ENCODE measurements around the gene ZNF48. TPM values are rescaled to one million over a fixed set of nuclear protein-coding genes. Genes with fewer than 3 reads are reported as not detected.

The ZNF48 gene
- total RNA-seq, 1 donor from 2014 or later: 32.0 TPM

DNA sequence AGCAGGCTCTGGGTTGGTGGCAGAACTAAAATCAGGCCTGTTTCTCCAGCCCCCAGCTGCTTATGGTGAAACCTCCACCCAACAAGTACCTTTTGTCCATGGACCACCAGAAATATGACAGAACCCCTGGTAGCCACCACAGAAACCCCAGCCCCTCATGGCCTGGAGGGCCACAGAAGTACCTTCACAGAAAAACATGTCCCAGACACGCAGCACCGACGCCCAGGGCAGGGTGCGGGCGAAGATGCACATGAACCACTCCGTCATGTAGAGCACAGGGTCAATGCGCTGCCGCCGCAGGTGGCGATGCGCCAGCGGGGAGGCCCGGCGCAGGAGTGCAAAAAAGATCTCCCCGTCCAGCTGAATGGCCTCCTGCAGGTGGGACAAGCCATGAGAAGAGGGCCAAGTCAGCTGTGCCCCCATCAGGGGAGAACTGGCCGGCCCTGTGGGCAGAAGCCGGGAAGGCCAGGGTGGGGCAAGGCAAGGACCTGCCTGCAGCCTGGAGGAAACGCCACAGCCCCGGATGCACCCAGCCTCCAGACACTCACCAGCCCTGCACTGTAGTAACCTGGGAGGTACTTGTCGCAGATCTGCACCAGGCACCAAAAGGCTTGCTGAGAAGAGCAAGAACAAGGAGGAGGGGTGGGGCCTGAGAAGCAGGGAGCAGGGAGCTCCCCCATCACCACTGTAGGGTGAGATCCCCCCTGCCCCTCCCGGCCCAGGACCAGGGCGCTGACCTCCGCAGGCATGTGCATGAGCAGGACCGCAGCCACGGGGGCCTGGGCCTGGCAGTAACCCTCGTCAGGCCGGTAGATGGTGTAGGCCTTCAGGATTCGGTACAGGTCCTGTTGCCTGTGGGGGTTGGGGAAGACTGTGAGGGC lies 36.0 kb upstream of the ZNF48 start:
- DNase-seq: no peak

- no peak for DNase-seq
Observed at GRCh38 chr16:30359871-30360170, 35.4 kb upstream of the ZNF48 start.

DNA sequence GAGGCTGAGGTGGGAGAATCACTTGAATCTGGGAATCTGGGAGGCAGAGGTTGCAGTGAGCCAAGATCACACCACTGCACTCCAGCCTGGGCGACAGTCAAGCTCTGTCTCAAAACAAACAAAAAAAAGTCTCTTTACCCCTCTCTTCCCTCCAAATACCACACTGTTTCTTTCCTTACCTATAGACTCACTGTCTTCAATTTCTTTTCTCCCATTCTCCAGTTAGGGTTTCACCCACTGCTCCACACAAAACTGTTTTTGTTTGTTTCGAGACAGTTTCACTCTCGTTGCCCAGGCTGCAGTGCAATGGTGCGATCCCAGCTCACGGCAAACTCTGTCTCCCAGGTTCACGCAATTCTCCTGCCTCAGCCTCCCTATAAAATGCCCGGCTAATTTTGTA lies 34.0 kb upstream of the ZNF48 start:
- no peak for DNase-seq

- no peak for DNase-seq
Observed at GRCh38 chr16:30365200-30365599, 30.0 kb upstream of the ZNF48 start.

GRCh38 chr16:30366511-30366910 lies 28.7 kb upstream of the ZNF48 start:
- DNase-seq: no peak

DNA sequence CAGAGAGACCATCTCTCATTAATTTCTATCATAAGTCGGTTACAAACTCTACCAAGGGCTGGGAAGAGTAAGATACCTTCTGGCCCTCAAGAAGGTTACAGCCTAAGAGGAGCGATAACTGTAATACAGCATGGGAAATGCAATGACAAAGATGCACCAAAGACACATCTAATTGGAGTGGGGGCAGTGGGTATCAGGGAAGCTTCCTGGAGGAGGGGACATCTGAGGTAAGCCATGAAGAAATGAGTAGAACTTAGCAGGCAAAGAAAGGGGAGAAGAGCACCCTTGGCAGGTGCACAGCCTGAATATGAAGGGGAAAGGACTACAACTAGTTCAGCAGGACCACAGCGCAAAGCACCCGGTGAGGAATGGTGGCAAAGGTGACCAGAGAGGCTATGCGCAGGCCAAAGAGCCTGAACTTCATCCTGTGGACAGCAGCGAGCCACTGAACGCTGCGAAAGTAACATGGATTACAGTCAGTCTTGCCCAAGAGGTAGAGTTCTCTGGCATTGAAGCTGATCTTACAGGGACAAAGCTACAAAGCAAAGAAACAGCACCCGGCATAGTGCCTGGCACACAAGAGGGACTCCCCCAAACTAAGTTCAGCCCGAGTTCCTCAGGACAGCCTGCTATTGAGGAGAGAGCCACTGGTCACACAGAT lies 27.7 kb upstream of the ZNF48 start:
- no peak for DNase-seq

GRCh38 chr16:30368122-30368791 lies 27.0 kb upstream of the ZNF48 start:
- DNase-seq: no peak

DNA sequence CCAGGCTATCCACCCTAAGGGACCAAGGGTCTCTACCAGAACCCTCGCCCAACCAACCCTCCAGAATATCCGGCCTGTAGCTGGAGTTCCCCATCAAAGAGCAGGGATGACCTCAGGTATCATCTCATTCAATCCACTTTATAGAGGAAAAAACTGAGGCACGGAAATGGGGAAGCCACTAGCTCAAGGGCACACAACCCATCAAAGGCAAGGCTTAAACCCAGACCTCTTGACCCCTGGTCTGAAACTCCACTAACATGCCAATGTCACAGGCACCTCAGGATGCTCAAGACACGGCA lies 26.5 kb upstream of the ZNF48 start:
- DNase-seq: no peak

DNA sequence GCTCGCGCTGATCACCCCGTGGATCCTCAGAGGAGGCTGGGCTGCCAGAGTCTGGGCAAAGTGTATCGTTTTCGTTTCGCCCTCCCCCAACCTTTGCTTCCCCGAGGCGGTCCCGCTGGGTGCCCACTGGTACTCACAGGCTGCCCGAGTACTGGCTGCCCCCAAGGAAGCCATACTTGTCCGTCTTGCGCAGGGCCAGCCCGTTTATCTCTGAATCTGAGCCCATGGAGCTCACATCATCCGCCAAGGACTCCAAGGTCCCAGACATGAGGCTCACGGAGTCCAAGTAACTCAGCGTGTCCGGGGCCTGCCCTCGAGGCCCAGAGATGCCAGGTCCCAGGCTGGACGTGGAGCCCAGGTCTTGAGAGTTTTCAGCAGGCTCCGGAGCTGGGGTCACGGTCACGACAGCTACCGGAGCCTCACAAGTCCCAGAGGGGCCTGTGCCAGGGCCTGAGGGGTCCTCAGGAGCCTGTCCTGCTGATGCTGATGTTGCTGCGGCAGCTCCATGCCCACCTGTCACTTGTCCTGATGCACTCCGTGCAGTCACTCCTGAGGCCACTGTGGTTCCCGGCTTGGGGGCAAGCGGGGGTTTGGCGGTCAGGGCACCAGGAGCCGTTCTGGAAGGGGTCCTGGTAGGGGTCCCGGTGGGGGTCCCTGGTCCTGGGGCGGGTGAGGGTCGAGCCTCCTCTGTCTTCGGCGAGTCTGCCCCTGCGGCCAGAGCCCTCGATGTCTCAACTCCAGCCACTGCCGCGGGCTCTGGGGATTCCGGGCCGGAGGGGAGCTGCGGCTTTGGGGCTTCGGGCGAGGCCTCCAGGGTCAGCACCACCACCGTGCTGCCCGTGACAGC lies 25.9 kb upstream of the ZNF48 start:
- DNase-seq: no peak

DNA sequence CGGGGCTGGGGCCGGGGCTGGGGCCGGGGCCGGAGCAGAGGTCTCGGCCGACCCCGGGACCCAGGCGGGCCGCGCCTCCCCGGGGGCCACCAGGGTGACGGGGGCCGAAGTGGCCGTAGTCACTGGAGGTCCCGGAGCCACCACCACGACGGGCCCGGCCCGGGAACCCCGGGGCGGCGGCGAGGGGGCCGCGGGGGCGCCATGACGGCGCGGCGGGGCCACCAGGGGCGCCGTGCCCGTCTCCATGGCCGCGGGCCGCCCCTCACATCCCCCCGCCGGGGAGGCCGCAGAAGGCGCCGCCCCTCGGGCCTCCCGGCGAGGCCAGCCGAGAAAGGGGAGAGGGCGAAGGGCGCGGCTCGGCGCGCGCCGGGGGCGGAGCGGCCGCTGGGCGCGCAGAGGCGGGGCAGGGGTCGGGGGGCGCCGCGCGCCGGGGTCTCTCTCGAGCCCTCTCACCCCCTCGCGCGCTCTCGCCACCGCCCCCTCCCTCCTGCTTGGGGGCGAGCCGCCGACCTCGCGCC lies 25.2 kb upstream of the ZNF48 start:
- no peak for DNase-seq

DNA sequence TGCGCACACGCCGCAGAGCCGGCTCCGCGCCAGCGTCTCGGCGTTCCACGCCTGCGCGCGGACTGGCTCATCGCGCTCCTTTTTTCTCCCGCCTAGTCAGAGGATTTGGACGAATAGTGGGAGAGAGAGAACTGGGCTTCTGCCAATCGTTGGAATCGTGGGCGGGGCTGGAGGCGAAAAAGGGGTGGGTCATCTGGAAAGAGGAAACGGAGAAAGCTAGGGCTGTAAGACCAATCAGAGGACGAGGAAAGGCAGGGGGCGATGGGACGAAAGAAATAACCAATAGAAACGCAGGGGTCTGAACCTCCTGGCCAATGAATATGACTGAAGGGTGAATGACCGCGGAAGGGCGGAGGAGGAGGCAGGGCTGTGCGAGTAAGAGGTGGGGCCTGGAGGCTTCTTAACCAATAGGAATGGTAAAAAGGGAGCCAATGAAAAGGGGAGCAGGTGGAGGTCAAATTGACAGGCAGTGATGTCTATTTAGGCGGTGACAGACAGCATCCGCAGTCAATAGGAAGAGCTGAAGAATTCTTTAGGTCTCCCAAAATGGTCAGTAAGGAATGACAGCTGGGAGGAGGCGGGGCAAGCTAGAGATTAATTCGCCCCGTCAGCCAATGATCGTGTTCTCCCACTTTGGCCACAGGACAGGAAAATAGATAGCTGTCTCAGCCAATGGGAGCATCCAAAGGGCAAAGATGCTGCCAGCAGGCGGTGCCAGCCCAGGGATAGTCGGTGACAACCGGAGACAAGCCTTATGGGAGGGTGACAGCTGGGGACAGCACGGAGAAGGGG lies 24.6 kb upstream of the ZNF48 start, which contains the start of gene TBC1D10B:
Gene TBC1D10B (minus strand): TSS at position 39 of the 792 bp plus-strand sequence. CDS start 311 bp downstream, outside the sequence.
- peak; percentile 100 for DNase-seq

GRCh38 chr16:30371248-30371816 lies 23.9 kb upstream of the ZNF48 start:
- no peak for DNase-seq

DNA sequence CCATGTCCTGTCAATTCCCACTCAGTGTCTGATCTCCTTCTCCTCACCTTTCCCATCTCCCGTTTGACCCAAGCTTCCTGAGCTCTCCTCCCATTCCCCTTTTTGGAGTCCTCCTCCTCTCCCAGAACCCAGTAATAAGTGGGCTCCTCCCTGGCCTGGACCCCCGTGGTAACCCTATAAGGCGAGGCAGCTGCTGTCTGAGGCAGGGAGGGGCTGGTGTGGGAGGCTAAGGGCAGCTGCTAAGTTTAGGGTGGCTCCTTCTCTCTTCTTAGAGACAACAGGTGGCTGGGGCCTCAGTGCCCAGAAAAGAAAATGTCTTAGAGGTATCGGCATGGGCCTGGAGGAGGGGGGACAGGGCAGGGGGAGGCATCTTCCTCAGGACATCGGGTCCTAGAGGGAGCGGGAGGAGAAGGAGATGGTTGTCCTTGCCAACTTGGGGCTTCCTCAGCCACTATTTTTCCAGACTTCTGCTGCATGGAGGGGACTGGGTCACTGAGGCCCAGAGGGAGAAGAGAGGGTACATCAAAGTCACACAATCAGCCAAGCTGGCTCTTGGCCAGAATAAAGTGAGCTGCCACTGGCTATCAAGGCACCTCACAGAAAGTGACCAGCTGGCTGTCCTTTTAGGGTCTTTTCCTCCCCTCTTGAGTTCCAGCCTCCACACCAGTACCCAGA lies 23.0 kb upstream of the ZNF48 start:
- DNase-seq: no peak

GRCh38 chr16:30372725-30373124 lies 22.5 kb upstream of the ZNF48 start:
- no peak for DNase-seq

DNA sequence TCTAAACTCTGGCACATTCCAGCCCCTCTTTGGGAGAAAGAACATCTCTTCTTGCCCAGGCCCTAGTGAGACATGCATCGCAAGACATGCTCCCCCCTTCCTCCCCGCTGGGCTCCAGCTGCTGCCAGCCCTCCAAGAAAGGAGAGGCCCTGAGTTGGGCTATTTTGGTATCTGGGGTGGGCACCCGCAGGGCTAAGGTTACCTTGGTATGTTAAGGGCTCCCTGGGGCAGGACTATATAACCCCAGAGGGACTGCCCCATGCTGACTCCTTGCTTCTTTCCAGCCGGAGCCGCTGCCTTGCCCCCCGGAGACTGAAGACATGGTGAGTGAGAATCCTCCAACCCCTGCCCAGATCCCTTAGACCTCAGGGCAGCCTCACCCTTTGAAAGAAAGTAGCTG lies 20.7 kb upstream of the ZNF48 start, which contains the start of gene MYL11:
Gene MYL11 (plus strand): TSS at position 265 of the 400 bp plus-strand sequence. CDS start 56 bp downstream, at position 321.
- DNase-seq: no peak

DNA sequence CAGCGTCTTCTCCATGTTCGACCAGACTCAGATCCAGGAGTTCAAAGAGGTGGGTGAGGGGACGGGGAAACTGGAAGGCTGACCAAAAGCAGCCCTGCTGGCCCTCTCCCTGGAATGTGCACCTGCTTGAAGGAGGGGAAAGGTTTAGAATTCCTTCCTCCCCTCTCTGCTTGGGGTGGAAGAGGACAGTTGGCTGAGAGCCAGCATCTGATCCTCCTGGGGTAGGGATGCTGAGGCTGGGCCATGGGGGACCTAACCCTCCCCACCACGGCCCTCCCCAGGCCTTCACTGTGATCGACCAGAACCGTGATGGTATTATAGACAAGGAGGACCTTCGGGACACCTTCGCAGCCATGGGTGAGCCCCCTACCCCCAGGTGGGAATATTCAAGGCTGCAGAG lies 19.4 kb upstream of the ZNF48 start:
- DNase-seq: no peak

- no peak for DNase-seq
Observed at GRCh38 chr16:30376461-30376902, 18.7 kb upstream of the ZNF48 start.

GRCh38 chr16:30377050-30377811 lies 18.0 kb upstream of the ZNF48 start:
- DNase-seq: no peak

DNA sequence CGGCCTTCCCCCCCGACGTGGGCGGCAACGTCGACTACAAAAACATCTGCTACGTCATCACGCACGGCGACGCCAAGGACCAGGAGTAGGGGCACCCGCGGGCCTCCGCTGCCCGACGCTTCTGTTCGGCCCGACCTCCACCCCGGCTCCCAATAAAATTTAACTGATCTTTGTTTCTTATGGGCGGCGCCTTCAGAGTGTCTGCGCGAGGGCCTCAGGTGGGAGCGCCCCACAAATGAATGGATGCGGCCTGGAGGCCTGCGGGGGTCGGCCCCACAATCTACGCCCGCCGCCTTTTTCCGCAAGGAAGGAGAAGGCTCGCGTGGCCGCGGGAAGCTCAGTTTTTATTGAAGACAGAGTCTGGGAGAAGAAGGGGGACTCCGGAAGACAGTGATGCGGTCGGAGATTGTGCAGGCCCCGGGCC lies 17.4 kb upstream of the ZNF48 start:
- DNase-seq: peak; percentile 87
